GM23338 (cell line): ENCODE data around the gene TMEM88. TPM values are rescaled to one million over a fixed set of nuclear protein-coding genes. Genes with fewer than 3 reads are reported as not detected.

ENCODE experiments used
- ATAC-seq: fragments of 200-7000 bp; cut with Tn5 transposase; 3 replicates; pipeline ENCODE4 v1.9.1; 2020
- DNase-seq: peaks from one replicate; pipeline ENCODE4 v3.0.0-alpha.2; 2015; ENCODE audit warnings: low spot score
- H2AFZ ChIP-seq: fragments of 200-600 bp; sonication (generic); 2 replicates; pipeline ENCODE4 v1.8.0; 2016; ENCODE audit warnings: antibody characterized with exemption, mild to moderate bottlenecking, moderate library complexity
- H3F3A ChIP-seq: fragments of 200-600 bp; sonication (generic); replicated peaks from 2 replicates; pipeline ENCODE4 v1.8.0; 2017; ENCODE audit warnings: antibody characterized with exemption, mixed run types, low read depth
- H3K27ac ChIP-seq: fragments of 200-600 bp; sonication (generic); 2 replicates; pipeline ENCODE4 v1.6.1; 2016; ENCODE audit warnings: low read depth
- H3K27me3 ChIP-seq: fragments of 200-600 bp; sonication (generic); 2 replicates; pipeline ENCODE4 v1.8.0; 2016; ENCODE audit warnings: mild to moderate bottlenecking, mixed run types, moderate library complexity; ENCODE audit not compliant: insufficient read depth
- H3K36me3 ChIP-seq: fragments of 200-600 bp; sonication (generic); 2 replicates; pipeline ENCODE4 v1.8.0; 2016; ENCODE audit warnings: mild to moderate bottlenecking; ENCODE audit not compliant: insufficient read depth
- H3K4me1 ChIP-seq: fragments of 200-600 bp; sonication (generic); 2 replicates; pipeline ENCODE4 v1.8.0; 2016; ENCODE audit warnings: mild to moderate bottlenecking, moderate library complexity; ENCODE audit not compliant: insufficient read depth
- H3K4me2 ChIP-seq: fragments of 200-600 bp; sonication (generic); 2 replicates; pipeline ENCODE4 v1.7.1; 2017; ENCODE audit warnings: mixed run types
- H3K4me3 ChIP-seq: fragments of 200-600 bp; sonication (generic); 2 replicates; pipeline ENCODE4 v1.6.1; 2016; ENCODE audit warnings: mixed run types
- H3K79me2 ChIP-seq: fragments of 200-600 bp; sonication (generic); replicated peaks from 2 replicates; pipeline ENCODE4 v1.8.0; 2017; ENCODE audit warnings: mild to moderate bottlenecking; ENCODE audit not compliant: insufficient read depth
- H3K9me2 ChIP-seq: fragments of 200-600 bp; sonication (generic); 2 replicates; pipeline ENCODE4 v1.8.0; 2017; ENCODE audit not compliant: insufficient read depth
- H4K20me1 ChIP-seq: fragments of 200-600 bp; sonication (generic); replicated peaks from 2 replicates; pipeline ENCODE4 v1.8.0; 2017; ENCODE audit warnings: mild to moderate bottlenecking; ENCODE audit not compliant: insufficient read depth
- H3K27ac Mint-ChIP-seq: 2 replicates; pipeline ENCODE4 v1.8.0; 2020; ENCODE audit warnings: inconsistent platforms, mild to moderate bottlenecking, moderate library complexity, mixed read lengths
- H3K27me3 Mint-ChIP-seq: 3 replicates; pipeline ENCODE4 v1.8.0; 2022; ENCODE audit warnings: low read depth, mild to moderate bottlenecking, moderate library complexity, mixed read lengths, inconsistent platforms; ENCODE audit not compliant: insufficient read depth, poor library complexity
- H3K36me3 Mint-ChIP-seq: 3 replicates; pipeline ENCODE4 v1.8.0; 2021; ENCODE audit warnings: low read depth, mild to moderate bottlenecking, inconsistent platforms, moderate library complexity, mixed read lengths
- H3K4me1 Mint-ChIP-seq: 3 replicates; pipeline ENCODE4 v1.8.0; 2020; ENCODE audit warnings: mild to moderate bottlenecking, inconsistent platforms, mixed read lengths
- H3K4me3 Mint-ChIP-seq: 3 replicates; pipeline ENCODE4 v1.8.0; 2021; ENCODE audit warnings: moderate library complexity, mild to moderate bottlenecking, inconsistent platforms, mixed read lengths
- H3K9me3 Mint-ChIP-seq: 3 replicates; pipeline ENCODE4 v1.8.0; 2020; ENCODE audit warnings: moderate library complexity, mild to moderate bottlenecking, inconsistent platforms, mixed read lengths
- CREB1 ChIP-seq: fragments of 250-450 bp; sonication (Bioruptor Pico); IDR thresholded peaks from 2 replicates; pipeline ENCODE4 v1.5.0; 2020; ENCODE audit warnings: low read depth, mild to moderate bottlenecking, moderate library complexity
- ETS1 ChIP-seq: IDR thresholded peaks from 2 replicates; pipeline ENCODE4 v1.6.1; 2016; ENCODE audit warnings: antibody characterized with exemption
- EZH2 ChIP-seq: fragments of 200-600 bp; sonication (generic); IDR thresholded peaks from one replicate; pipeline ENCODE4 v1.8.0; 2017; ENCODE audit warnings: antibody characterized with exemption, mild to moderate bottlenecking, low read depth; ENCODE audit not compliant: unreplicated experiment
- JUNB ChIP-seq: IDR thresholded peaks from one replicate; pipeline ENCODE4 v1.6.1; 2016; ENCODE audit warnings: antibody characterized with exemption; ENCODE audit not compliant: unreplicated experiment
- NANOG ChIP-seq: IDR thresholded peaks from 2 replicates; pipeline ENCODE4 v1.6.1; 2016; ENCODE audit warnings: antibody characterized with exemption, borderline replicate concordance
- POLR2AphosphoS5 ChIP-seq: IDR thresholded peaks from 2 replicates; pipeline ENCODE4 v1.6.1; 2016; ENCODE audit warnings: antibody characterized with exemption, low read depth
- REST ChIP-seq: IDR thresholded peaks from one replicate; pipeline ENCODE4 v1.6.1; 2018; ENCODE audit warnings: antibody characterized with exemption; ENCODE audit not compliant: unreplicated experiment
- ZNF114 ChIP-seq: fragments of 250-450 bp; sonication (Bioruptor Pico); IDR thresholded peaks from 2 replicates; pipeline ENCODE4 v1.5.0; 2020; ENCODE audit warnings: mild to moderate bottlenecking, moderate library complexity
- ZNF331 ChIP-seq: fragments of 250-450 bp; sonication (Bioruptor Pico); IDR thresholded peaks from 2 replicates; pipeline ENCODE4 v1.5.0; 2020; ENCODE audit warnings: low read depth, mild to moderate bottlenecking, moderate library complexity
- long read RNA-seq: library from polyadenylated mRNA; unstranded; transcript quantifications from one replicate; pipeline ENCODE4 v2.0.0, GENCODE V29; 2020; ENCODE audit not compliant: unreplicated experiment
- polyA plus RNA-seq: library from polyadenylated mRNA; unstranded; fragments of >200 nt; fragmentation: Nextera tagmentation; extraction: Ambion mirVana; gene quantifications from 2 replicates; pipeline ENCODE4 v1.2.1, GENCODE V29; 2016
- total RNA-seq: library from RNA; depleted of rRNA; stranded (reverse); fragments of >200 nt; shearing (Covaris generic); gene quantifications from 2 replicates; pipeline ENCODE4 v1.2.3, GENCODE V29; 2014; rRNA removed
- TF ChIP-seq, protein P1 (sequence below), 2 experiments: fragments of 200-600 bp in 1 of 2; sonication (generic) in 1 of 2; conservative IDR thresholded peaks; 2 replicates each; pipeline versions ENCODE4 v1.5.1 to v1.6.1; 2016 to 2017; ENCODE audit warnings: antibody characterized with exemption in 2 of 2, low read depth in 2 of 2, mild to moderate bottlenecking in 2 of 2, moderate library complexity in 1 of 2

Gene TMEM88, protein sequence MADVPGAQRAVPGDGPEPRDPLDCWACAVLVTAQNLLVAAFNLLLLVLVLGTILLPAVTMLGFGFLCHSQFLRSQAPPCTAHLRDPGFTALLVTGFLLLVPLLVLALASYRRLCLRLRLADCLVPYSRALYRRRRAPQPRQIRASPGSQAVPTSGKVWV
- total RNA-seq: 0.97 TPM in 1 of 2 replicates, not detected in the other
- 0.43 and 0.58 TPM in 2 replicates for polyA plus RNA-seq
- long read RNA-seq: 0 reads

- Histone ChIP-seq H2AFZ (no peak within 1 kb of the TSS), H3K79me2 (peaks cover 7% of the 10 kb centered on the region), H3F3A (peaks cover 21% of the 10 kb centered on the region; the same call in 1 of the 2 replicates), H3K27ac (no peak within 1 kb of the TSS), H3K4me3 (peak within 1 kb of the TSS; percentile 55), H3K9me2 (no peaks in the 10 kb centered on the region), H4K20me1 (peaks cover 7% of the 10 kb centered on the region), H3K36me3 (no peaks in the 10 kb centered on the region; the same call in 1 of the 2 replicates), H3K4me2 (peak within 1 kb of the TSS; percentile 89), H3K27me3 (peaks cover 67% of the 10 kb centered on the region), H3K4me1 (peaks cover 43% of the 10 kb centered on the region)
- peaks cover 24% of the 10 kb centered on the region for H3K27me3 Mint-ChIP-seq
- no peak within 1 kb of the TSS for H3K27ac Mint-ChIP-seq
- ATAC-seq: peak; percentile 1; the same call in 2 of the 3 replicates
- DNase-seq: peak; percentile 83
- no peaks in the 10 kb centered on the region; the same call in 2 of the 3 replicates for H3K9me3 Mint-ChIP-seq
- H3K4me3 Mint-ChIP-seq: peak within 1 kb of the TSS; percentile 71
- TF ChIP-seq EZH2 (peak; percentile 67), ZNF331 (no peak)
- H3K4me1 Mint-ChIP-seq: peaks cover 33% of the 10 kb centered on the region
- no peaks in the 10 kb centered on the region; the same call in 1 of the 3 replicates for H3K36me3 Mint-ChIP-seq
Observed at GRCh38 chr17:7854851-7855659, at the start of gene TMEM88. Gene TMEM88 (plus strand): TSS chr17:7855066. CDS start chr17:7855075, 9 bp downstream.

- Mint-ChIP-seq H3K36me3 (no peaks in the 10 kb centered on the region), H3K27me3 (peaks cover 14% of the 10 kb centered on the region), H3K4me3 (no peak overlapping the region), H3K27ac (no peak overlapping the region), H3K4me1 (no peaks in the 10 kb centered on the region; the same call in 2 of the 3 replicates), H3K9me3 (no peaks in the 10 kb centered on the region; the same call in 2 of the 3 replicates)
- no peaks in the 10 kb centered on the region for H3K36me3 ChIP-seq
- H3K4me3 ChIP-seq: no peak overlapping the region
- no peaks in the 10 kb centered on the region for H3K4me1 ChIP-seq
- no peaks in the 10 kb centered on the region for H3K79me2 ChIP-seq
- no peaks in the 10 kb centered on the region for H3K9me2 ChIP-seq
- DNase-seq (no peak), ATAC-seq (no peak)
- no peaks in the 10 kb centered on the region for H3F3A ChIP-seq
- no peak overlapping the region for H3K27ac ChIP-seq
- H4K20me1 ChIP-seq: no peaks in the 10 kb centered on the region
- H3K27me3 ChIP-seq: no peaks in the 10 kb centered on the region
- no peak overlapping the region for H2AFZ ChIP-seq
- H3K4me2 ChIP-seq: no peak overlapping the region
- TF ChIP-seq EZH2: no peak
- no peak for TF ChIP-seq REST
- TF ChIP-seq ZNF331: no peak
- no peak for TF ChIP-seq NANOG
- TF ChIP-seq, protein P1, sequence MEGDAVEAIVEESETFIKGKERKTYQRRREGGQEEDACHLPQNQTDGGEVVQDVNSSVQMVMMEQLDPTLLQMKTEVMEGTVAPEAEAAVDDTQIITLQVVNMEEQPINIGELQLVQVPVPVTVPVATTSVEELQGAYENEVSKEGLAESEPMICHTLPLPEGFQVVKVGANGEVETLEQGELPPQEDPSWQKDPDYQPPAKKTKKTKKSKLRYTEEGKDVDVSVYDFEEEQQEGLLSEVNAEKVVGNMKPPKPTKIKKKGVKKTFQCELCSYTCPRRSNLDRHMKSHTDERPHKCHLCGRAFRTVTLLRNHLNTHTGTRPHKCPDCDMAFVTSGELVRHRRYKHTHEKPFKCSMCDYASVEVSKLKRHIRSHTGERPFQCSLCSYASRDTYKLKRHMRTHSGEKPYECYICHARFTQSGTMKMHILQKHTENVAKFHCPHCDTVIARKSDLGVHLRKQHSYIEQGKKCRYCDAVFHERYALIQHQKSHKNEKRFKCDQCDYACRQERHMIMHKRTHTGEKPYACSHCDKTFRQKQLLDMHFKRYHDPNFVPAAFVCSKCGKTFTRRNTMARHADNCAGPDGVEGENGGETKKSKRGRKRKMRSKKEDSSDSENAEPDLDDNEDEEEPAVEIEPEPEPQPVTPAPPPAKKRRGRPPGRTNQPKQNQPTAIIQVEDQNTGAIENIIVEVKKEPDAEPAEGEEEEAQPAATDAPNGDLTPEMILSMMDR (conservative IDR thresholded peaks at IDR 0.05; ENCODE audit: low read depth in 2 of 2): no peak
- no peak for TF ChIP-seq ETS1
- no peak for TF ChIP-seq CREB1 (CRISPR knock-in tag)
- TF ChIP-seq ZNF114: no peak
- TF ChIP-seq POLR2AphosphoS5: no peak
- TF ChIP-seq JUNB: no peak
Observed at GRCh38 chr17:7806587-7806986, 48.3 kb upstream of the TMEM88 start.
